Daoy (cell line): ENCODE results near the gene ICAM4. TPM values are rescaled to one million over a fixed set of nuclear protein-coding genes. Genes with fewer than 3 reads are reported as not detected.
"Not testable (repeated sequence)": the region's sequence is repeated elsewhere in the genome, so short reads cannot be mapped to it uniquely, and the experiment has no call there.

ENCODE experiments used
- DNase-seq: peaks from one replicate; pipeline ENCODE4 v3.0.0-alpha.2; 2015; ENCODE audit warnings: low read depth
- total RNA-seq: library from RNA; depleted of rRNA; stranded (reverse); fragments of >200 nt; shearing (Covaris generic); gene quantifications from 2 replicates; pipeline ENCODE4 v1.2.3, GENCODE V29; 2014; rRNA removed

The ICAM4 gene
- total RNA-seq, result 0.63 TPM in 1 of 2 replicates, not detected in the other

- peak; percentile 61 for DNase-seq
These were observed at the start of gene ICAM4 for GRCh38 chr19:10286803-10287737. TSS of gene ICAM4 (plus strand) at chr19:10286955. CDS start at chr19:10287013, 58 bp downstream.

- DNase-seq, result no peak
These were observed 49.1 kb upstream of the ICAM4 start for GRCh38 chr19:10237702-10238101.

- DNase-seq, result peak; percentile 78
These were observed 48.5 kb upstream of the ICAM4 start for GRCh38 chr19:10238172-10238783.

- not testable (repeated sequence) for DNase-seq
These were observed 44.8 kb upstream of the ICAM4 start for GRCh38 chr19:10241826-10242449.

- DNase-seq, result no peak
These were observed 43.1 kb upstream of the ICAM4 start for GRCh38 chr19:10243606-10244005.

GRCh38 chr19:10245189-10245939, 41.4 kb upstream of the ICAM4 start:
- DNase-seq, result no peak

GRCh38 chr19:10246511-10246910, 40.2 kb upstream of the ICAM4 start:
- no peak for DNase-seq

- DNase-seq, result peak; percentile 99
These were observed 34.7 kb upstream of the ICAM4 start, which contains the start of gene MRPL4 for GRCh38 chr19:10251792-10252694. TSS of gene MRPL4 (plus strand) at chr19:10252214. CDS start at chr19:10252254, 40 bp downstream.

- DNase-seq, result no peak
These were observed 34.0 kb upstream of the ICAM4 start for GRCh38 chr19:10252707-10253106.

- no peak for DNase-seq
These were observed 32.5 kb upstream of the ICAM4 start for GRCh38 chr19:10254244-10254643.

- no peak for DNase-seq
These were observed 31.4 kb upstream of the ICAM4 start for GRCh38 chr19:10255358-10255757.

- no peak for DNase-seq
These were observed 30.2 kb upstream of the ICAM4 start for GRCh38 chr19:10256551-10256950.

- no peak for DNase-seq
These were observed 29.7 kb upstream of the ICAM4 start for GRCh38 chr19:10256970-10257615.

GRCh38 chr19:10258080-10258710, 28.6 kb upstream of the ICAM4 start:
- no peak for DNase-seq

- peak; percentile 95 for DNase-seq
These were observed 27.4 kb upstream of the ICAM4 start for GRCh38 chr19:10259162-10259905.

- peak; percentile 83 for DNase-seq
These were observed 26.6 kb upstream of the ICAM4 start for GRCh38 chr19:10260141-10260584.

GRCh38 chr19:10262771-10263170, 24.0 kb upstream of the ICAM4 start:
- peak; percentile 53 for DNase-seq

- DNase-seq, result no peak
These were observed 20.0 kb upstream of the ICAM4 start for GRCh38 chr19:10266706-10267105.

- no peak for DNase-seq
These were observed 18.7 kb upstream of the ICAM4 start for GRCh38 chr19:10268071-10268470.
